SHP77 treated with DMSO at 0.1 percent for 48 hours (cell line): ENCODE data around the gene ODAD3.

Source experiments
- DNase-seq: peaks from one replicate; lab custom pipeline; 2025; lab: John Stamatoyannopoulos, UW

The ODAD3 gene

GRCh38 chr19:11375143-11375948 lies 59.6 kb downstream of the ODAD3 start:
- peak; percentile 32 for DNase-seq

GRCh38 chr19:11374433-11375142 lies 60.3 kb downstream of the ODAD3 start, which contains the start of gene SWSAP1:
Gene SWSAP1 (plus strand): TSS chr19:11374666. CDS start chr19:11374681, 15 bp downstream.
- DNase-seq = peak; percentile 98

- no peak for DNase-seq
Observed at GRCh38 chr19:11373885-11374432, 61.0 kb downstream of the ODAD3 start.

GRCh38 chr19:11373166-11373884 lies 61.6 kb downstream of the ODAD3 start:
- DNase-seq = peak; percentile 65

GRCh38 chr19:11370744-11371143 lies 64.2 kb downstream of the ODAD3 start:
- DNase-seq = no peak
